Hindlimb muscle (tissue), 1 donor: ENCODE measurements around the gene PIN1. TPM values are rescaled to one million over a fixed set of nuclear protein-coding genes. Genes with fewer than 3 reads are reported as not detected.
"Not testable (repeated sequence)": the region's sequence is repeated elsewhere in the genome, so short reads cannot be mapped to it uniquely, and the experiment has no call there.

Experiments
- DNase-seq: peaks from one replicate; pipeline ENCODE4 v3.0.0-alpha.2; 2013
- polyA plus RNA-seq: library from polyadenylated mRNA; unstranded; fragments of 120-200 nt; gene quantifications from one replicate; pipeline ENCODE4 v1.2.1, GENCODE V29; 2013; ENCODE audit not compliant: insufficient read length

PIN1 gene
- 78.3 TPM for polyA plus RNA-seq

GRCh38 chr19:9834726-9835506 is at the start of gene PIN1:
TSS of gene PIN1 (plus strand) at chr19:9835318. CDS start at chr19:9835345, 27 bp downstream.
- peak; percentile 99 for DNase-seq

- DNase-seq = peak; percentile 94
These were observed 49.5 kb upstream of the PIN1 start for GRCh38 chr19:9785367-9786331.

- DNase-seq = no peak
These were observed 48.8 kb upstream of the PIN1 start for GRCh38 chr19:9786342-9786741.

- DNase-seq = no peak
These were observed 48.3 kb upstream of the PIN1 start for GRCh38 chr19:9786819-9787218.

GRCh38 chr19:9788604-9789003 is 46.5 kb upstream of the PIN1 start:
- DNase-seq = not testable (repeated sequence)

- DNase-seq = no peak
These were observed 46.1 kb upstream of the PIN1 start for GRCh38 chr19:9789066-9789465.

- DNase-seq = not testable (repeated sequence)
These were observed 45.5 kb upstream of the PIN1 start for GRCh38 chr19:9789579-9789978.

- DNase-seq = not testable (repeated sequence)
These were observed 44.1 kb upstream of the PIN1 start for GRCh38 chr19:9791073-9791367.

GRCh38 chr19:9791552-9792205 is 43.4 kb upstream of the PIN1 start:
- peak; percentile 93 for DNase-seq

GRCh38 chr19:9792206-9793070 is 42.7 kb upstream of the PIN1 start:
- DNase-seq = peak; percentile 94

GRCh38 chr19:9793071-9793591 is 42.0 kb upstream of the PIN1 start:
- no peak for DNase-seq

GRCh38 chr19:9796113-9796773 is 38.9 kb upstream of the PIN1 start:
- peak; percentile 84 for DNase-seq

GRCh38 chr19:9797871-9798270 is 37.2 kb upstream of the PIN1 start:
- no peak for DNase-seq

GRCh38 chr19:9799162-9799561 is 36.0 kb upstream of the PIN1 start:
- no peak for DNase-seq

- DNase-seq = no peak
These were observed 33.1 kb upstream of the PIN1 start for GRCh38 chr19:9801976-9802375.

- DNase-seq = no peak
These were observed 28.3 kb upstream of the PIN1 start for GRCh38 chr19:9806803-9807202.

- no peak for DNase-seq
These were observed 26.0 kb upstream of the PIN1 start for GRCh38 chr19:9808855-9809824.

- no peak for DNase-seq
These were observed 24.0 kb upstream of the PIN1 start for GRCh38 chr19:9811139-9811538.

- DNase-seq = no peak
These were observed 16.9 kb upstream of the PIN1 start for GRCh38 chr19:9818175-9818733.
